Measurements from ENCODE around the gene ASB15.

ASB15 gene

DNA sequence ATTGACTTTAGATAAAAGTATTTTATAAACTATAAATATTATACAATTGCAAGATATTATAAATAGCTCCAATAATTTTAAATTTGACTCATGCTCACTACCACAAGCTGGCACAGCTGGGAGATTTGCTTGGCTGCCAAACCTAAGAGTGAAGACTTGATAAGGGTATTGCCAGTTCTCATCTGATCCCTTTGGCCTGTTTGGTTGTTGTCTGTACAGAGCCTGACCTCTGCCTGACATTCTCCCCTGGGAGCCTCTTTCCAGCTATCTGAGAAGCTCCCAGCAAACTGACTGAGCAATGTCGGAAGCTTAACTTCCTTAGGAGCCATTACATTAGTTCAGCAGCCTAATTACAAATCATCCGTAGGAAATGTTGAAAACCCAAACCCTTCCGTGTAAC lies 43.9 kb downstream of the ASB15 start:
- Mint-ChIP-seq H3K27ac (ENCODE audit: low read depth) (no peak overlapping the region), H3K4me1 (no peaks in the 10 kb centered on the region), H3K36me3 (ENCODE audit: insufficient read depth) (no peaks in the 10 kb centered on the region), H3K27me3 (peaks cover 81% of the 10 kb centered on the region), H3K4me3 (no peak overlapping the region), H3K9me3 (no peaks in the 10 kb centered on the region)
- ATAC-seq (replicated peaks; ENCODE audit: extremely low read depth, poor library complexity, severe bottlenecking) (no peak), DNase-seq (ENCODE audit: low spot score in 2 of 2) (no peak)

GRCh38 chr7:123647106-123647730 lies 45.6 kb downstream of the ASB15 start:
- H3K9me3 Mint-ChIP-seq, result no peaks in the 10 kb centered on the region
- ATAC-seq (replicated peaks; ENCODE audit: extremely low read depth, poor library complexity, severe bottlenecking) (no peak), DNase-seq (ENCODE audit: low spot score in 2 of 2) (no peak)
- H3K4me3 Mint-ChIP-seq, result no peak overlapping the region
- H3K36me3 Mint-ChIP-seq (ENCODE audit: insufficient read depth), result no peaks in the 10 kb centered on the region
- H3K27ac Mint-ChIP-seq (ENCODE audit: low read depth), result no peak overlapping the region
- no peaks in the 10 kb centered on the region for H3K4me1 Mint-ChIP-seq
- H3K27me3 Mint-ChIP-seq, result peaks cover 69% of the 10 kb centered on the region

DNA sequence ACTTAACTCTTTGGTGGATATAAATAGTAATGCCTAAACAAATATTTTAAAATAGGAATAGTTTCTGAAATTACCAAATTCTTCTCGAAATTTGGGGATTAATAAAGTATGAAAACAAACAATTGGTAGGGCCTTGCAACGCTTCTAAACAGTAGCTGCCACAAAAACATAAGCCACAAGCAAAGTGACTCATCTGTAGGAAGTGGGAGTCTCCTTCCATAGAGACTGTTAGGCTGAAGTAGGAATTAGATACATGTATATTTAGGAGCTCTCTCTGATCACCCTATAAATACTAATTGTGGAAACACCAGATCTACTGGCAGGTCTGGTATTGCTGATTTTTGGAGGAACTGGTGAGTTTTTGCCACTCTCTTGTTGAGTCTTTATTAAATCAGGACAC lies 48.3 kb downstream of the ASB15 start:
- H3K27me3 Mint-ChIP-seq, result peaks cover 42% of the 10 kb centered on the region
- ATAC-seq (replicated peaks; ENCODE audit: extremely low read depth, poor library complexity, severe bottlenecking), result no peak
- no peaks in the 10 kb centered on the region for H3K4me1 Mint-ChIP-seq
- H3K4me3 Mint-ChIP-seq, result no peak overlapping the region
- H3K9me3 Mint-ChIP-seq, result no peaks in the 10 kb centered on the region
- no peaks in the 10 kb centered on the region for H3K36me3 Mint-ChIP-seq (ENCODE audit: insufficient read depth)
- no peak for DNase-seq (ENCODE audit: low spot score in 2 of 2)
- H3K27ac Mint-ChIP-seq (ENCODE audit: low read depth), result no peak overlapping the region

- Mint-ChIP-seq H3K4me3 (no peak overlapping the region), H3K36me3 (ENCODE audit: insufficient read depth) (no peaks in the 10 kb centered on the region), H3K27ac (ENCODE audit: low read depth) (no peak overlapping the region), H3K9me3 (no peaks in the 10 kb centered on the region), H3K4me1 (no peaks in the 10 kb centered on the region), H3K27me3 (peaks cover 39% of the 10 kb centered on the region)
- DNase-seq (ENCODE audit: low spot score in 2 of 2) (no peak), ATAC-seq (replicated peaks; ENCODE audit: extremely low read depth, poor library complexity, severe bottlenecking) (no peak)
Observed at GRCh38 chr7:123650595-123650994, 49.0 kb downstream of the ASB15 start.

DNA sequence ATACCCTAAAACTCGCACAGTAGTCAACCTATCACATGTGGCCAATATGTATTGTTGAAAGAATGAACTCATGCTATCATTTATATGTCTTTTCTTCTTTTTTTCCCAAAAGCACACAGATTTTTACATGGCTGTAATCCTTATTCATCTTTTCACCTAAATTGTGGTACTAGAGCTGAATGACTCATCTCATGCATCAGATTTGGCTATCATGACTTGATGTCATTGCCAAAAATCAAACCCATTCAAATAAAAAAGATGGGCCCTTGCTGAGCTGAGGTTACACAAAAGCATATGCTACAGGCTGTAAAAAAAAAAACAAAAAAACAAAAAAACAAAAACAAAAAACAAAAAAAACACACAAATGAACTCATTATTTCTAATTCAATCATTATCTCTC lies 50.8 kb downstream of the ASB15 start:
- no peaks in the 10 kb centered on the region for H3K36me3 Mint-ChIP-seq (ENCODE audit: insufficient read depth)
- DNase-seq (ENCODE audit: low spot score in 2 of 2) (no peak), ATAC-seq (replicated peaks; ENCODE audit: extremely low read depth, poor library complexity, severe bottlenecking) (no peak)
- no peaks in the 10 kb centered on the region for H3K4me1 Mint-ChIP-seq
- no peaks in the 10 kb centered on the region for H3K9me3 Mint-ChIP-seq
- H3K4me3 Mint-ChIP-seq, result no peak overlapping the region
- peaks cover 28% of the 10 kb centered on the region for H3K27me3 Mint-ChIP-seq
- no peak overlapping the region for H3K27ac Mint-ChIP-seq (ENCODE audit: low read depth)

- Mint-ChIP-seq H3K9me3 (no peaks in the 10 kb centered on the region), H3K4me1 (no peaks in the 10 kb centered on the region), H3K27ac (ENCODE audit: low read depth) (no peak overlapping the region), H3K4me3 (no peak overlapping the region), H3K36me3 (ENCODE audit: insufficient read depth) (no peaks in the 10 kb centered on the region), H3K27me3 (peaks cover 23% of the 10 kb centered on the region)
- ATAC-seq (replicated peaks; ENCODE audit: extremely low read depth, poor library complexity, severe bottlenecking) (no peak), DNase-seq (ENCODE audit: low spot score in 2 of 2) (no peak)
Observed at GRCh38 chr7:123653162-123653561, 51.5 kb downstream of the ASB15 start.

DNA sequence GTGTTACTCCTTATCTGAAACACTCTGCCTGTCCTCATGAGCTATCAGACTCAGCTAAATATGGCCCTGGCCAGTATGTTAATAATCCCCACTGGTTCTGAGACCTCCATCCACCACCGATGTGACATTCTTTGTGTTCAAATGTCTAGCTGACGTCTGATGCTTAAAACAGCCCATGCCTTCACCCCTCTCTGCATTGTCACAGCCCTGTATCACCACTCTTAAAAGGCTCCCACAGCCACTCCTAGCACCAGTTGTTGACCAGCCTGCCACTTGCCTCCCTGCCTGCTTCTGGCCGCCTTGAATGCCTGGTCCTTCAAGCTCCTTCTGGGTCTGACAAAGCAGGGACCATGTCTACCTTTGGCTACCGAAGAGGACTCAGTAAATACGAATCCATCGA lies 54.0 kb downstream of the ASB15 start, which contains the start of gene LMOD2:
Gene LMOD2 (plus strand): TSS at position 253 of the 400 bp plus-strand sequence. CDS start 98 bp downstream, at position 351.
- Mint-ChIP-seq H3K4me3 (no peak within 1 kb of the TSS), H3K4me1 (no peaks in the 10 kb centered on the region), H3K36me3 (ENCODE audit: insufficient read depth) (peaks cover 2% of the 10 kb centered on the region), H3K9me3 (no peaks in the 10 kb centered on the region), H3K27me3 (peaks cover 32% of the 10 kb centered on the region), H3K27ac (ENCODE audit: low read depth) (no peak within 1 kb of the TSS)
- no peak for DNase-seq (ENCODE audit: low spot score in 2 of 2)
- ATAC-seq (replicated peaks; ENCODE audit: extremely low read depth, poor library complexity, severe bottlenecking), result no peak

- Mint-ChIP-seq H3K27me3 (peaks cover 43% of the 10 kb centered on the region), H3K27ac (ENCODE audit: low read depth) (no peak overlapping the region), H3K4me1 (no peaks in the 10 kb centered on the region), H3K36me3 (ENCODE audit: insufficient read depth) (peaks cover 2% of the 10 kb centered on the region), H3K4me3 (no peak overlapping the region), H3K9me3 (no peaks in the 10 kb centered on the region)
- ATAC-seq (replicated peaks; ENCODE audit: extremely low read depth, poor library complexity, severe bottlenecking) (no peak), DNase-seq (ENCODE audit: low spot score in 2 of 2) (no peak)
Observed at GRCh38 chr7:123656544-123657303, 55.1 kb downstream of the ASB15 start.

DNA sequence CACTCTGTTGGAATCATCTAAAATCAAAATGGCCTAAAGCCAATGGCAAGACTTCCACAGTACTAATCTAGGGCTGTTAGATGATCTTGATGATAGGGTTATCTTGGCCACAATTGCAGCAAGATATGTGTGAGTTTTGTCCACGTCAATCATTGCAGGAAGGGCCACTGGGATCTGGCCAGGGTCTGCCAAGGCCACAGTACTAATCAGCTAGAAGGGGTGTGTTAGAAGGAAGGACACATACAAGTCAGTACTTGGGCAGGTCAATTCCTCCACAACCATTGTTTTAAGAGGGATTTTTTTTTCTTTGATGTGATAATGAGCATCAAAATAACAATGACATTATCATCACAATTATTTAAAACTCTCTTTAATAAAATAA lies 55.7 kb downstream of the ASB15 start:
- H3K27me3 Mint-ChIP-seq, result peaks cover 48% of the 10 kb centered on the region
- no peaks in the 10 kb centered on the region for H3K9me3 Mint-ChIP-seq

GRCh38 chr7:123658023-123658422 lies 56.4 kb downstream of the ASB15 start:
- H3K4me1 Mint-ChIP-seq, result no peaks in the 10 kb centered on the region
- peaks cover 56% of the 10 kb centered on the region for H3K27me3 Mint-ChIP-seq
- no peaks in the 10 kb centered on the region for H3K9me3 Mint-ChIP-seq
- H3K27ac Mint-ChIP-seq (ENCODE audit: low read depth), result no peak overlapping the region
- ATAC-seq (replicated peaks; ENCODE audit: extremely low read depth, poor library complexity, severe bottlenecking), result no peak
- peaks cover 2% of the 10 kb centered on the region for H3K36me3 Mint-ChIP-seq (ENCODE audit: insufficient read depth)
- no peak overlapping the region for H3K4me3 Mint-ChIP-seq
- no peak for DNase-seq (ENCODE audit: low spot score in 2 of 2)

More for the DNA sequence above, 55.7 kb downstream of the ASB15 start:
- Mint-ChIP-seq H3K4me1 (no peaks in the 10 kb centered on the region), H3K36me3 (ENCODE audit: insufficient read depth) (peaks cover 2% of the 10 kb centered on the region), H3K27ac (ENCODE audit: low read depth) (no peak overlapping the region), H3K4me3 (no peak overlapping the region)
- ATAC-seq (replicated peaks; ENCODE audit: extremely low read depth, poor library complexity, severe bottlenecking) (no peak), DNase-seq (ENCODE audit: low spot score in 2 of 2) (no peak)

DNA sequence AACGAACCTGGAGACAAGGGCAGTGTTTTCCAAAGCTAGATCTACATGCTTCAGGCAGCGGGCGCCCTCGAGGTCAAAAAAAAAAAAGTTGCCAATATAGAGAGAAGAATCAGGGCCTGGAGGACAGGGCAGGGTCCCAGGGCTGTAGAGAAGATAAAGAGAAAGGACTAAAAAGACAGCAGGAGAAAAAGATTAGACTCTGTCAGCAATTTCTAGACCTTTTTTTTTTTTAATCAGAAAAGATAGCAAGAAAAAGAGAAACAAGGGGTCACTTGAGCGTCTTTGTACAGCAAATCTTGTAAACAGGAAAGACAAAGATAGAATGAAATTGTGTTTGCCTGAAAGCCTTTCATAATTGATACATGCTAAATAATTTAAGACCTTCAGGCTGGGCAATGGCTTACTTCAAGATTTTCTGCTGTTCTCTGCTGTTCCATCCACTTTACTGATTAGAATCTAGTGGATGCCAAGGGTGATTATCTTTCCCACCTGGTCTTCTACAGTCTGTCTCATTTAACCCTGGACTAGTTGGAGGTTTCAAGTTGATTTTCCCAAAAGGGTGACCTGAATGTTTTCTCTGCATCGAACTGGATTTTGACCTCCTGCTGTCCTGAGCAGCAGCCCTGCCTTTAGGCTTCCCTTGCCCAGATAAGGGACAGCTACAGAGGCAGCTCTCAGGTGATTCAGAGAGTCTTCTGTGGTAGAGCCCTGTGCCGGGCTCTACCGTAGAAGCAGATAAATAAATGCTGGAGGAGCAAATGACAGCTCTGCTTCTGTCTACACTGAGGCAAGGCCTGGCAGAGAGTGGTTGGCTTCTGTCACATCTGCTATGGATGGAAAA lies 59.1 kb downstream of the ASB15 start:
- ATAC-seq (replicated peaks; ENCODE audit: extremely low read depth, poor library complexity, severe bottlenecking) (no peak), DNase-seq (ENCODE audit: low spot score in 2 of 2) (no peak)
- H3K4me3 Mint-ChIP-seq, result no peak overlapping the region
- H3K27ac Mint-ChIP-seq (ENCODE audit: low read depth), result no peak overlapping the region
- H3K36me3 Mint-ChIP-seq (ENCODE audit: insufficient read depth), result peaks cover 2% of the 10 kb centered on the region
- peaks cover 64% of the 10 kb centered on the region for H3K27me3 Mint-ChIP-seq
- H3K4me1 Mint-ChIP-seq, result no peaks in the 10 kb centered on the region
- no peaks in the 10 kb centered on the region for H3K9me3 Mint-ChIP-seq

DNA sequence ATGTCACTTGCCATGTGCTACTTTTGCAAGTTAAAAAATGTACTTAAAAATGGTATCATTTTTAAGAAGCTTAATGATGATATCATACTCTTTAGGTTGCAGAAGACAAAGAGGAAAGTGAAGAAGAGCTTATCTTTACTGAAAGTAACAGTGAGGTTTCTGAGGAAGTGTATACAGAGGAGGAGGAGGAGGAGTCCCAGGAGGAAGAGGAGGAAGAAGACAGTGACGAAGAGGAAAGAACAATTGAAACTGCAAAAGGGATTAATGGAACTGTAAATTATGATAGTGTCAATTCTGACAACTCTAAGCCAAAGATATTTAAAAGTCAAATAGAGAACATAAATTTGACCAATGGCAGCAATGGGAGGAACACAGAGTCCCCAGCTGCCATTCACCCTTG lies 60.1 kb downstream of the ASB15 start:
- Mint-ChIP-seq H3K27me3 (peaks cover 60% of the 10 kb centered on the region), H3K27ac (ENCODE audit: low read depth) (no peak overlapping the region), H3K4me1 (no peaks in the 10 kb centered on the region), H3K36me3 (ENCODE audit: insufficient read depth) (peaks cover 2% of the 10 kb centered on the region), H3K4me3 (no peak overlapping the region), H3K9me3 (no peaks in the 10 kb centered on the region)
- ATAC-seq (replicated peaks; ENCODE audit: extremely low read depth, poor library complexity, severe bottlenecking), result no peak
- no peak for DNase-seq (ENCODE audit: low spot score in 2 of 2)
